Suppressor macrophage treated with lipopolysaccharide for 1 hour (primary cell): ENCODE measurements around the gene CHMP2B.
"Not testable (repeated sequence)": the region's sequence is repeated elsewhere in the genome, so short reads cannot be mapped to it uniquely, and the experiment has no call there.

Source experiments
- DNase-seq, 3 donors: peaks; one replicate each; pipeline ENCODE4 v3.0.0-alpha.2; 2020 to 2022

Gene CHMP2B

DNA sequence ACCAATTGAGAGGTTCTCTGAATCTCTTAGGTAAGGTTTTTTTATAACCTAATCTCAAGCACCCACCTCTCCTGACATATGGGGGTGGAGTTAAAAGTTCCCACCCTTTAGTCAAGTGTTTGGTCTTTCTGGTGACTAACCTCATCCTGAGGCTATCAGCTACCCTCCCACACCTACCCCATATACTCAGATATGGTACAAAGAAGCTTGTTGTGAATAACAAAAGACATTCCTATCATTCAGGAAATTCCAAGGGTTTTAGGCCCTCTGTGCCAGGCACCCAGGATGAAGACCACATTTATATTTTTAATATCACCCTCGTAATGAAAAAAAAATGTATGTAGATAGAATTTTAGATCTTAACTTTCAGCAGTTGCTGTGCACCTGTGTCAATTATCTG is 9.0 kb downstream of the CHMP2B start:
- no peak for DNase-seq

DNA sequence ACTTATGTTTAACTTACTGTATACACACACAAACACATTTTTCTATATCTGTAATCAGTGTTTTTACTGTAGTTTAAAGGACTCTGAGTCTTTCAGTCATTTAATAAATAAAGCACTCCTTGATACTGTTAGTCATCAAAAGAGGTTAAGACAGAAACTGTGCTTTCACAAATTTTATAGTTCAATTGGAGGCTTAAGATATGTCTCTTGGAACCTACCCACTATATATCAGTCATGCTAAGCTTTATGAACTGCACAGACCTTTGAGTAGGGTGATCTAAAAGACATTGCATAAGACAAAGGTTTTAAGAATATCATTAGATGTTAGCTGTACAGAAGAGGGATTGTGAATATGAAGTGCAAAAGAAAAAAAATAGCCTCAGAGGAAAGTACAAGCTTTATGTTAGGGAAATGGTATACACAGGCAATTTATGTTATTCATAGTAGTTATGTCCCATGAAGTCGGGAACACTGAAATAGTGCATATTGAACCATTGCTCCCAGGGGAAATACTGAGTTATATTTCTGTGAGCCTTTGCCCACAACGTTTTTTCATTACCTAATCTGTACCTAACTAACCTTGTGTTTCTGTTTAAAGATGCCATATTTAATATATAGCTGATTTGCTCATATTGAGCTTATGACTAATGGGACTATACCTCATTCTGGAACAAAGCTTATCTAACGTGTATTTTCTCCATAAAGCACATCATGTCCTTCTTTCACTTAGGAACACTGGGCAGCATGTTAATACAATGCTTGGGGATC is 19.7 kb downstream of the CHMP2B start:
- DNase-seq = no peak

DNA sequence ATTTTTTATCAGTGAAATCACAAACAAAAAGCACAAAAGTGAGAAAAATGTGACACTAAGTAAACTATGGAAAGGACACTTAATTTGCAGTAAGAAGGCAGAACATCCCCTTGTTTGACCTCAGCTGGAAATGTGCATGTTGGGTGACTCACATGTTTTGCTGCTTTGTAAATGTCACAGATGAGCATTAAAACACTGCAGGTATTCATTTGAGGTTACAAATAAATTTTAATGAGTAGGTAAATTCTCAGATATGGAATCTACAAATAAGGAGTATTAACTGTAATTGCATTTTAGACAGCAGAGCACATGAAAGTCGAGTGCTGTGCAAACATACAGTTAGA is 20.3 kb downstream of the CHMP2B start:
- no peak for DNase-seq

DNA sequence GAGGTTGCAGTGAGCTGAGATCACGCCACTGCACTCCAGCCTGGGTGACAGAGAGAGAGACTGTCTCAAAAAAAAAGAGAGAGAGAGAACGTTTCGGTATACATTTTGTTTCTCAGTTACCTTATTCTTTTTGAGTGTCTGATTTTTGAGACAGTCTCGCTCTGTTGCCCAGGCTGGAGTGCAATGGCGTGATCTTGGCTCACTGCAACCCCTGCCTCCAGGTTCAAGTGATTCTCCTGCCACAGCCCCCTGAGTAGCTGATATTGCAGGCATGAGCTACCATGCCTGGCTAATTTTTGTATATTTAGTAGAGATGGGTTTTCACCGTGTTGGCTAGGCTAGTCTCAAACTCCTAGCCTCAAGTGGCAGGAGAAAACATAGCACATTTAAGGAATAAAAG is 21.1 kb downstream of the CHMP2B start:
- not testable (repeated sequence) for DNase-seq

DNA sequence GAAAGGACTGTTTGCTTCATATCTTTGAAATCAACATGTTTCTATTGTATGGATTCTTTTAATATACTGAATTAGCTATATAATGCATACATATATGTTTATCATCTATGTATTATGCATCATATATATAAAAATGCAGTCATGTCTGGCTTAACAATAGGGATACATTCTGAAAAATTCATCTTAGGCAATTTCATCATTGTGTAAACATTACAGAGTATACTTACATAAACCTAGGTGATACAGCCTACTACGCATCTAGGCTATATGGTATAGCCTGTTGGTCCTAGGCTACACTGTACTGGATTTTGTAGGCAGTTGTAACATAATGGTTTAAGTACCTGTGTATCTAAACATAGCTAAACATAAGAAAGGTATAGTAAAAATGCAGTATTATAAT is 21.7 kb downstream of the CHMP2B start:
- no peak for DNase-seq

DNA sequence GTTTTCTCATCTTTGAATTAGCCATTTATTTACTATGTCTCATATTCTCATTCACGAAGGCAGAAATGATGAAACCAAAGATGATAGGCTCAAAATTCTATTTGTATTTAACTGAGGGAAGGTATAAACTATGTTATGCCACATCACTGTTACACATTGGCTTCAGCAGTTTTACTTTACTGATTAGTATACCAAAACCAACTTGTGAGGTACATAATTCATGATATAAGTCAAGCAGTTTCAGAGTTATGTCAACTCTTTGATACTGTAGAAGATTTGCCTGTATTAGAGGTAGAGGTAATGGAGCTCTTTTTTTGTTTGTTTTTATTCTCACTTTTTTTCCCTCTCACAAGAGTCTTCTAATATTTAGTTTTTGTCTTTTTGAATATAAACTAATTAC is 22.9 kb downstream of the CHMP2B start:
- DNase-seq = no peak

DNA sequence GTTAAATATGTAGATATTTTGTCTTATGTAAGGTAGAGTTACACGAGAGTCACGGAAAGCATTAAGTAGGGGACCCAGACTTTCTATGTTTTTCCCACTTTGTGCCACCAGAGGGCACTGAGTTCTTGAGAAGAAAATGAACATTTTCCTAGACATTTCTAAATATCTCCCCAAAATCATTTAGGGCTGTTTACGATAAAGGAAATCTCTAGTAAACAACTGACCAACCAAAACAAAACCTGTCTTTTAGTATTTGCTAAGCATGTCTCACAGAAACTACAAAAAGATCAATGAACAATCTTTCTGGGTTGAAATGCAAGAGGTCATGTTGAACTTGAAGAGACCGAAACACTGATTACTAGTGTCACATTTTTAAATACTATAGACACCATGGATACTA is 33.2 kb downstream of the CHMP2B start:
- peak; percentile 72 to 76 (median 75) for DNase-seq

DNA sequence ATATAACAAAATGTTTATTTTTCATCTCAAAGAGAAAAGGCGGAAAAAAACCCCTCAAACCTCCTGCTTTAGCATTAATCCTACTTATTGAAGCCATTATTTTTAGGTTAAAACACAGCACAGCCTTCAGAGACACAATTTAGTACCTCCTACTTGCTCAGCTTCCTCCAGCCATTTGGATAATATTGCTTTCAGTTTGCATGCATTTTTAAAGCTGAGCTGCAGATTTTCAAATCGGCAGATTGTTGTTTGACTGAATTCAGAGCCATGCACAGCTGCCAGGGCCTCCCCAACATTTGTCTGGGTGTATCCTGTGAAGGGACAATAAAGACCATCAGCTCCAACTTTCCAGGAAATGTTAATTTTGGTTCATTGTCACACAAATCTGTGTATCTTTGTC is 34.8 kb downstream of the CHMP2B start:
- DNase-seq = no peak

DNA sequence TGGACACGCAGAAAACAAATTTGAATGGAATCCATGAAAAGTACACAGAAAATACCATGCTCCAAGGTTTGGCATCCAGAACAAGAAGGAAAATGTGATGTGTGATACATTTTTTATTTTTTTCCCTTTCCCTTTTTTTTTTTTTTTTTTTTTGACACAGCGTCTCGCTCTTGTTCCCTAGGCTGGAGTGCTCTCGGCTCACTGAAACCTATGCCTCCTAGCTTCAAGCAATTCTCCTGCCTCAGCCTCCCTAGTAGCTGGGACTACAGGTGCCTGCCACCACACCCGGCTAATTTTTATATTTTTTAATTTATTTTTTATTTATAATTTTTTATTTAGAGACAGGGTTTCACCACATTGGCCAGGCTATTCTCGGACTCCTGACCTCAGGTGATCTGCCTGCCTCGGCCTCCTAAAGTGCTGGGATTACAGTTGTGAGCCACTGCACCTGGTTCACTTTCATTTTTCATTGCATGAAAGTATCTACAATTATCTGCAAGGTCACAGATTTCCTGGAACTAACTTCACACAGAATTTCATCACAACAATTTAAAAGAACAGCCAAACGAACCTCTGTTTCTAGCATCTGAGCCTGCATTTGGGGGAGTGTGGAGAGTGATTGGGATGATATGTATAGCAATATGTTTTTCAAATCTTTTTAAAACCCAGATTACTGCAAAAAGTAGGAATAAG is 41.0 kb downstream of the CHMP2B start:
- DNase-seq = no peak

DNA sequence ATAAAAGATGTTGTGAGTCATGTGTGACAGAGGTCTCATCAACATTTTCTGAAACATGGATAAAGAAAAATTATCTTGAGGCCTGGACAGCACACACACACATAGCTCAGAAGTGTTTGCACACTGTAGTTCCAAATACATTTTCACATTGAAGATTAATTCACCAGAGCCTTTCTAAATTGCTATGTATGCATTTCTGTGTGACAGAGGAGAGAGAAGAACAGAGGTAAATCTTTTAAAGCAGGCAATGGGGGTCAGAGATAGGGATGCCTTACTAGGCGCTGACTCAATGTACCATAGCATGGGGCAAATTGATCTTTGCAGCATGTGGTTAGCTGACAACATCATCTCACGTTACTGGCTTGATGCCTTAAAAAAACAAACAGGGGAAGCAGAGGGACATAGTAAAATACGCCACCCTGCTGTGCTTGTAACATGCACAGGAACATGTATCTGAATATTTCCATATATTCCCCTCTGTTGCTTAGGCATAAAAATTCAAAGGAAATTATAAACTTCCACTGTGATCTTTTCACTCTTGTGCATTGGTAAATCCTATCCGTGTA is 41.6 kb downstream of the CHMP2B start:
- no peak for DNase-seq

DNA sequence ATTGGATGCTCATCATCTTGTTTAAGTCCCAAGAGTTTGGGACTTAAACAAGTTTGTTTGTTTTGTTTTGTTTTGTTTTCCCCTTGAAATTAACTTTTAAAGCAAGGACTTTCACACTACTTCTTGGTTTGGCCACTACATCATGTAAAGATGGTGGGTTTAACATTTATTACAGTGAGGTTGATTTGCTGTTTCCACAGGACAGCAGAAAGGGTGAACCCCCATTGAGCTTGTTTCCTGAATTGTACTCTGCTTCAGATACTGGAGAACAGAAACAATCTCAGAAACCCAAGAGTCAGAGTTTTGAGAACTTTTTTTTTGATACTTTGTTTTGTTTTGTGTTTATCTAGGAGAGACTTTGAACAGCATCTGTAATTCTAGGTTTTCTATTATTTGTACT is 42.6 kb downstream of the CHMP2B start:
- no peak for DNase-seq

DNA sequence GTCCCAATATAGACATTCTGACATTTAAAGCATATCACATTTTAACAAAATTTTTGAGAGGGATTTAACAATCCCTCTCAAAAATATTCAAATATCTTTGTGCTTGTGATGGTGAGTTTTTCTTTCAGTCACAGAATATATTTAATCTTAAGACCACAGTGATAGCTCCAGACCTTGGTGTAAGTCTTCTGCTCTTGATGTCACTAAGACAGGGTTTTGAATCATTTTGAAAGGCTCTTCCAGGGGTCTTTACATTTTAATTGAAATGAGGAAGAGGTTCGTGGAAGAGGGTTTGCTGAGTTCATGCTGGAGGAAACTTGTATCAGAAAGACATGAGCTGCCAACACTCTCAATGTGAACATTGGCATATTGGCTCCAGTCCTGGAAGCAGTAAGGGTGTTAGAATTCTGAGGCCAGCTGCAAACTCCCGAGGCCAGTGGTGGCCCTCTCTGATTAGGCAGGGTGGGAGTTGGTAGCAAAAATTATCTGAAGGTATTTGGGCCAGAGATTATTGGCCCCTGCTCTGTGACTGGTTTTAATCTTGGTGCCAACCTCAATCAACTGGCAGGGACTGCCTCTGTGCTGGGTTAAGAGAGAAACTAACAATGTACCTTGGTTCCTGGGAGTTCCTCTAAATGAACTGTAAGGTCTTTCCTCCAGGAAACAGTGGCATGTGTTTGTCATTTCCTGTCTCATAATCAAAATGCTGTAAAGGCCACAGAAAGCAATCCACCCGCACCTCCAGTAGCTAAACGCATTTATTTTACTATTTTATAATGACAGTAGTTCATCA is 44.0 kb downstream of the CHMP2B start:
- peak; percentile 26 to 44 (median 33) for DNase-seq

DNA sequence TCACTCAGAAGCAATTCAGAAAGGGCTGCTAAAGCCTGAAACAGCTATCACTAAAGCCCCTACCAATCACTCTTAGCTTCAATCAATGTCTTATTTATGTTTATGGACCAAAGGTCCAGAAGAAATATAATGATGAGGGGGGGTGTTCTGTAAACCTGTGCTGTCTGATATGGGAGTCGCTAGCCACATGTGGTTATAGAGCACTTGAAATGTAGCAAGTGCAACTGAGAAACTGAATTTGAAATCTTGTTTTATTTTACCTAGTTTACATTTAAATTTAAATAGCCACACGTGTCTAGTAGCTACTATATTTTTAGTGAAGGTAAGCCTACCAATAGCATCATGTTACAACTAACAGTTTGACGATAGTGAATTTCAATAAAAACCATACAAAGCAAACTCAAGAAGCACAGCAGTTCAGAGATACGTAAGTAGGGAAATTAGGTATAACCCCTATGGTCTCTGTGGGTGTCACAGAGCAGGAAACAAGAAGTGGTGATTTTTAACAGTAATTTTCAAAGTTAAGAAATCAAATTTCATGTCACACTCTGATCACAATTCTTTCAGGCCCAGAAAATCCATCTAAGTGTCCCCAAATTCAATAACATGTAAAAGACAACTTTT is 45.7 kb downstream of the CHMP2B start:
- DNase-seq = peak; percentile 30 to 53 (median 51)

DNA sequence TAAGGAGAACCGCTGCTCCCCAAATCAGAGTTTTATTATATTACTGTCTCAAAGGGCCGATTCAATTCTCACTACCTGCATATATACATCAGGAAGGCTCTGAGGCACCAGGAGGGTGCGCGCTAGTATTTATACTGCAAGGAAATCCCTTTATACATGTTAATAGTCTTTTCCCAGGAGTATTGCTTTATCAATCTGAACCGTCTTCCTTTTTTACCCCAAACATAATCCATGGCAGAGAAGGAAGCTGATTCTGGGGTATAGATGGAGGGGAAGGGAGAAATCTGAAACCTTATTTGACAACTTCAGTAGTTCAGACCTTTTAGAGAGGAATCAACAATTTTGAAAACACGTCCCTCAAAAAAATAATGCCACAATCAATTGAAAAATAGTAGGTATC is 49.4 kb downstream of the CHMP2B start, which contains the start of gene POU1F1:
Gene POU1F1, minus strand, starts transcription at position 101 of the 400 bp plus-strand sequence. CDS start 122 bp downstream, outside the sequence.
- DNase-seq = no peak

DNA sequence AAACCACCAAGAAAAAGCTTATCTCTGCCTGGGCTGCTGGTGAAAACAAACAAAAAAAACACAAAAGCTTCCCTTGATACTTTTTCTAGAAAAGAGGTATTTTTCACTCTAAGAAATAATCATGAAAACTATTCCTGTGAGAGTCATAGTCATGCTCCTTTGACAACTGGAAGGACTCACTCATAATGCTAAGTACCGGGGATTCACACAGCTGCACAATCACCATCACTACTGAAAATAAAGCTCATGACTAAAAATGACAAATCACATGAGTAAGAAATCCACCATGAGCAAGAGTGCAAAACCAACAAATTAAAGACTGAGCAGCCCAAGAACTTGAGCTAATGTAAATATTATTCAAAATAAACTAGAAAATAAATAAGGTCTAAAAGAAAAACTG is 59.9 kb downstream of the CHMP2B start:
- peak; percentile 47 to 86 (median 63) for DNase-seq

DNA sequence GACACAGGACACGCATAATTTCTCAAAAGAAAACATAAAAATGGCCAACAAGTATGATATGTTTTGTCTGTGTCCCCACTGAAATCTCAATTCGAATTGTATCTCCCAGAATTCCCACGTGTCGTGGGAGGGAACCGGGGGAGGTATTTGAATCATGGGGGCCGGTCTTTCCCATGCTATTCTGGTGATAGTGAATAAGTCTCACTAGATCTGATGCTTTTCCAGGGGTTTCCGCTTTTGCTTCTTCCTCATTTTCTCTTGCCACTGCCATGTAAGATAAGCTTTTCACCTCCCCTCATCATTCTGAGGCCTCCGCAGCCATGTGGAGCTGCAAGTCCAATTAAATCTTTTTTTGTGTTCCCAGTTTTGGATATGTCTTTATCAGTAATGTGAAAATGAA is 61.3 kb downstream of the CHMP2B start:
- peak; percentile 63 to 80 (median 75) for DNase-seq

DNA sequence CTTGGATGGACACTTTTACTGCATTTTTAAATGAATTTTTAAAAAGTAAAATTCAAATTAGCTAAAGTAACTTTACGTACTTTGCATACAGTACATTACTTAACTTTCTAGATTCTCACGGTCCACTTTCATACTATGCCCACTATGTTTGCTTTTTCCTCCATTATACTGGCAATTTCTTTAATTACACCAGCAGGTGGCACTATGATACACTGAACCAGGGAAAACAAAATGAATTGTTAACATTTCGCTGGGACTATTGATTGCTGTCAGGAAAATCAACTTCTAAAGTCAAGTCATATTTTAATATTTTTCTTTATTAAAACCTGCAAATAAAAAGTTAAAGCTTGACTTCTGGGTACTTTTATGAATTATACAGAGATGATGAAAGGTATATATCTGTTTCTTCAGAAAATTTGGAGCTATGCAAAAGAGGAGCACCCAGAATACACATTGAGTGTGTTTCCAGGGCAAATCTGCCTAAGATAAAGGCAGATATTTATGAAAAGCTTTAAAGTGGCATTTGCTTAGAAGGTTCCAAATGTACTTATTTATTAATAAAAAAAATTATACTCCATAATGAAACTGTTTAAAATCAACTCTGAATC is 71.1 kb downstream of the CHMP2B start:
- peak; percentile 41 to 70 (median 58) for DNase-seq

DNA sequence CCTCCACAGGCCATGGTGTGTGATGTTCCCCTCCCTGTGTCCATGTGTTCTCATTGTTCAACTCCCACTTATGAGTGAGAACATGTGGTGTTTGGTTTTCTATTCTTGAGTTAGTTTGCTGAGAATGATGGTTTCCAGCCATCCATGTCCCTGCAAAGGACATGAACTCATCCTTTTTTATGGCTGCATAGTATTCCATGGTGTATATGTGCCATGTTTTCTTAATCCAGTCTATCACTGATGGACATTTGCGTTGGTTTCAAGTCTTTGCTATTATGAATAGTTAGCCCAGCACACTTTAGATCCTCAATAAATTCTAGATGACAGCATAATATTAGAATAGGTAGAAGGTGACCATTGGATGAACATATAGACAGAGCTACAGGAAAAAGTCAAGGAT is 77.9 kb downstream of the CHMP2B start:
- DNase-seq = not testable (repeated sequence)
